ENCODE measurements around the gene RAB27A.

DNA sequence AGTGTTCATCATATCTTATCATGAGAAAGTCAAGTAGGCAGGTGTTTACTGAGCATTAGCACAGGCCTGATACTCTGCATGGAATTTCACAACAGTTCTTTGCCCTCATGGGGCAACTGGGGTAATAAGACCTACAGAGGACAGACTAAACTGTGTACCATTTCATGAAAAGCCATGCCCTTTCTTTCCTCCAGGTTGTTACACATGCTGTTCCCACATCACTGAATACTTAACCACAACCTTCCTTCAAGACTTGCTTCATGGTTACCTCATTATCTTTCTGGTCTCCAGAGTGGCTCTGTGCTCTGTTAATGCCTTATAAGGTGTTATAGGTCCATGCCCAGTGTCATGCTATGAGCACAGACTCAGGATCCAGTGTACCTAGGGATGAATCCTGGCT lies 64.7 kb downstream of the RAB27A start:
- TF ChIP-seq, protein P1, sequence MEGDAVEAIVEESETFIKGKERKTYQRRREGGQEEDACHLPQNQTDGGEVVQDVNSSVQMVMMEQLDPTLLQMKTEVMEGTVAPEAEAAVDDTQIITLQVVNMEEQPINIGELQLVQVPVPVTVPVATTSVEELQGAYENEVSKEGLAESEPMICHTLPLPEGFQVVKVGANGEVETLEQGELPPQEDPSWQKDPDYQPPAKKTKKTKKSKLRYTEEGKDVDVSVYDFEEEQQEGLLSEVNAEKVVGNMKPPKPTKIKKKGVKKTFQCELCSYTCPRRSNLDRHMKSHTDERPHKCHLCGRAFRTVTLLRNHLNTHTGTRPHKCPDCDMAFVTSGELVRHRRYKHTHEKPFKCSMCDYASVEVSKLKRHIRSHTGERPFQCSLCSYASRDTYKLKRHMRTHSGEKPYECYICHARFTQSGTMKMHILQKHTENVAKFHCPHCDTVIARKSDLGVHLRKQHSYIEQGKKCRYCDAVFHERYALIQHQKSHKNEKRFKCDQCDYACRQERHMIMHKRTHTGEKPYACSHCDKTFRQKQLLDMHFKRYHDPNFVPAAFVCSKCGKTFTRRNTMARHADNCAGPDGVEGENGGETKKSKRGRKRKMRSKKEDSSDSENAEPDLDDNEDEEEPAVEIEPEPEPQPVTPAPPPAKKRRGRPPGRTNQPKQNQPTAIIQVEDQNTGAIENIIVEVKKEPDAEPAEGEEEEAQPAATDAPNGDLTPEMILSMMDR (IDR thresholded peaks at IDR 0.05) = no peak
- no peak for TF ChIP-seq POLR2A (IDR thresholded peaks at IDR 0.05)
